Spinal cord (tissue), 10 donors: ENCODE results near the gene TIPIN. TPM values are rescaled to one million over a fixed set of nuclear protein-coding genes. Genes with fewer than 3 reads are reported as not detected.
A peak's percentile ranks its signal among the peaks of the same experiment; 100 is the strongest.
"Not testable (repeated sequence)": the region's sequence is repeated elsewhere in the genome, so short reads cannot be mapped to it uniquely, and the experiment has no call there.

ENCODE experiments used
- DNase-seq, 6 donors: peaks; one replicate each; pipeline versions ENCODE4 v3.0.0 to v3.0.0-alpha.2; 2013 to 2015; ENCODE audit warnings: low spot score in 6 of 6, low read depth in 4 of 6
- H3K27ac ChIP-seq: one replicate; pipeline ENCODE4 v1.5.1; 2013; ENCODE audit warnings: low read depth, low read length, control low read depth
- H3K27me3 ChIP-seq: one replicate; pipeline ENCODE4 v1.6.1; 2013; ENCODE audit warnings: low read length; ENCODE audit not compliant: control insufficient read depth, insufficient read depth
- H3K36me3 ChIP-seq: one replicate; pipeline ENCODE4 v1.6.1; 2013; ENCODE audit warnings: low read length; ENCODE audit not compliant: control insufficient read depth, insufficient read depth
- H3K4me1 ChIP-seq: one replicate; pipeline ENCODE4 v1.6.1; 2013; ENCODE audit warnings: low read length; ENCODE audit not compliant: control insufficient read depth, insufficient read depth
- H3K4me3 ChIP-seq: one replicate; pipeline ENCODE4 v1.5.1; 2013; ENCODE audit warnings: low read depth, low read length, control low read depth
- H3K9me3 ChIP-seq: one replicate; pipeline ENCODE4 v1.6.1; 2013; ENCODE audit warnings: low read length; ENCODE audit not compliant: control insufficient read depth, insufficient read depth
- WGBS: methylation state at CpG from one replicate; pipeline ENCODE4 v1.1.5; 2013; ENCODE audit warnings: missing lambda C conversion rate; ENCODE audit not compliant: insufficient coverage; 5-methylcytosine and 5-hydroxymethylcytosine counted together
- polyA plus RNA-seq, 2 donors: library from polyadenylated mRNA; unstranded; fragments of 120-200 nt; gene quantifications; one replicate each; pipeline ENCODE4 v1.2.1, GENCODE V29; 2013; ENCODE audit not compliant: insufficient read length in 2 of 2
- total RNA-seq, 2 donors: library from RNA; depleted of rRNA in 1 of 2; stranded (reverse); fragments of 120-200 nt in 1 of 2; fragments of >200 nt in 1 of 2; gene quantifications; one replicate each; pipeline versions ENCODE4 v1.2.3 to v1.2.4, GENCODE V29; 2013 to 2014
- donor health status: healthy.

The TIPIN gene
- total and polyA plus RNA-seq, 4 donors = 10.7 to 17.7 (median 12.8) TPM

DNA sequence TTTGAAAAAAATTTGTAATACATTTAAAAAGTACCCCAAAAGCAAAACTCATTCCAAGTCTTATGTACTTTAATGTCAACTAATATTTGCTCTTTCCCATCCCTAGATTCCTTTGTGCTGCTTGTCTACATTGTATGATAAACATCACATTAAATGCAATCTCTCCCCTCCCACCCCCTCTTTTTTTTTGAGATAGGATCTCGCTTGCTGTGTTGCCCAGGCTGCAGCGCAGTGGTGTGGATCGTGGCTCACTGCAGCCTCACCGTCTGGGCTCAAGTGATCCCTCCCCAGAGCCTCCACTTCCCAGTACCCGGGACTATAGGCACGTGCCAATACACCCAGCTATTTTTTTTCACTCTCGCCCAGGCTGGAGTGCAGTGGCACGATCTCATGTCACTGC is 42.8 kb upstream of the TIPIN start:
- Histone ChIP-seq H3K4me1 (no peaks in the 10 kb centered on the region), H3K27me3 (no peaks in the 10 kb centered on the region), H3K9me3 (no peaks in the 10 kb centered on the region), H3K27ac (no peak overlapping the region), H3K4me3 (no peak overlapping the region), H3K36me3 (peaks cover 9% of the 10 kb centered on the region)
- DNase-seq = no peak
- WGBS = 83% methylated on average over 8 of the region's 8 CpGs

DNA sequence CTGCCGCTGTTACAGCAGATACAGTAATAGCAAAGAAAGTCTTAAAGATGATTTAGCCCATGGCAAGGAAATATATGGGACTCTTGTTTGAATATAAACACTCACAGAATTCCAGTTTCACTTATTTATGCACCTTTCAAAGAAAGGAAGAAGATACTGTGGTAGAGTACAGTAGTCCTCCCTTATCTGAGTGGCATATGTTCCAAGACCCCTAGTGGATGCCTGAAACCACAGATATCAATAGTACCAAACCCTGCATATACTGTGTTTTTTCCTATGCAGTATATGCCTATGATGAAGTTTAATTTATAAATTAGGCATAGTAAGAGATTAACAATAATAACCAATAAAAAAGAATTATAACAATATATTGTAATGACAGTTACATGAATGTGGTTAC is 38.4 kb upstream of the TIPIN start:
- H3K36me3 ChIP-seq = peaks cover 9% of the 10 kb centered on the region
- WGBS = no CpG with 5 or more reads among the region's 1 CpG
- DNase-seq = no peak
- H3K9me3 ChIP-seq = no peaks in the 10 kb centered on the region
- no peak overlapping the region for H3K27ac ChIP-seq
- H3K4me3 ChIP-seq = no peak overlapping the region
- H3K4me1 ChIP-seq = no peaks in the 10 kb centered on the region
- H3K27me3 ChIP-seq = no peaks in the 10 kb centered on the region

DNA sequence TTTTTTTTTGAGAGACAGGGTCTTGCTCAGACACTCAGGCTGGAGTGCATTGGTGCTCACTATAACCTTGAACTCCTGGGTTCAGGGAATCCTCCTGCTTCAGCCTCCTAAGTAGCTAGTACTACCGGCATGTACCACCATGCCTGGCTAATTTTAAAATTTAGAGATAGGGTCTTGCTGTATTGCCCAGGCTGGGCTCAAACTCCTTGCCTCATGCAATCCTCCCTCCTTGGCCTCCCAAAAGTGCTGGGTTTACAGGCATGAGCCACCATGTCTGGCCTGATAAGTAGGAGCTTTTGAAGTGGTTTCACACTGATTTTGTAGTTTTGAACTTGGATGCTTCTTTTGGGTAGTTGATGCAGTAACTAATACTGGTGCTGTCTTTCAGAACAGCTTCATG is 38.0 kb upstream of the TIPIN start:
- no CpG with 5 or more reads among the region's 1 CpG for WGBS
- no peaks in the 10 kb centered on the region for H3K9me3 ChIP-seq
- H3K27ac ChIP-seq = no peak overlapping the region
- H3K4me3 ChIP-seq = no peak overlapping the region
- DNase-seq = no peak
- peaks cover 7% of the 10 kb centered on the region for H3K36me3 ChIP-seq
- no peaks in the 10 kb centered on the region for H3K4me1 ChIP-seq
- H3K27me3 ChIP-seq = no peaks in the 10 kb centered on the region

DNA sequence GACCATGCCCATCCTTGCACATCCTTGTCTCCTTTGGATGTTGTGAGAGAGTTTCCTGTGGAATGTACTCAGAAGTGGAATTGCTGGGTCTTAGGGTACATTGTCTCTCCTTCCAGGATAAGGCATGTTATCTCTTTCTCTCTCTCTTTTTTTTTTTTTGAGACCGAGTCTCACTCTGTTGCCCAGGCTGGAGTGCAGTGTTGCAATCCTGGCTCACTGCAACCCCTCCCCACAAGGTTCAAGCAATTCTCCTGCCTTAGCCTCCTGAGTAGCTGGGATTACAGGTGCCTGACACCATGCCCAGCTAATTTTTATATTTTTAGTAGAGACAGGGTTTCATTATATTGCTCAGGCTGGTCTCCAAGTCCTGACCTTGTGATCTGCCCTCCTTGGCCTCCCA is 36.6 kb upstream of the TIPIN start:
- DNase-seq, H3K4me1 ChIP-seq, H3K27ac ChIP-seq, H3K27me3 ChIP-seq, H3K36me3 ChIP-seq, H3K4me3 ChIP-seq, H3K9me3 ChIP-seq: not testable (repeated sequence)
- WGBS = no CpG with 5 or more reads among the region's 1 CpG

DNA sequence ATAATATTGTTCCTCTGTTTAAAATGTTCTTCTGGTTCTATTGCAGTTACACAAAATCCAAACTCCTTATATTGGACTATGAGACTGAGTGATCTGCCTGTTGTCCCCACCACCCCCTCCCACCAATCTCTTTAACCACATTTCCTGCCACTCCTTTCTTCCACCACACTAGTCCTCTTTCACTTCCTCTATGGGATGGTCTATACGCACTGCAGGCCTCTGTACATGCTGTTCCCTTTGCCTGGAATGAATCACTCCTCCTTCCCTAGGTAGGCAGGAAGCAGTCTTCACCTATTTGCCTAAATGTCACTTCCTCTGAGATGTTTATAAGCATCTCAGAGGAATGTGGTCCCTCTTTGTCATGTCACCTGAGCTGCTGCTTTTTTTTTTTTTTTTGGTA is 34.2 kb upstream of the TIPIN start:
- DNase-seq = no peak
- H3K27me3 ChIP-seq = no peaks in the 10 kb centered on the region
- H3K27ac ChIP-seq = no peak overlapping the region
- WGBS = 73% methylated on average over 1 of the region's 1 CpG
- H3K9me3 ChIP-seq = no peaks in the 10 kb centered on the region
- H3K4me1 ChIP-seq = peaks cover 19% of the 10 kb centered on the region
- H3K4me3 ChIP-seq = no peak overlapping the region
- H3K36me3 ChIP-seq = no peaks in the 10 kb centered on the region

DNA sequence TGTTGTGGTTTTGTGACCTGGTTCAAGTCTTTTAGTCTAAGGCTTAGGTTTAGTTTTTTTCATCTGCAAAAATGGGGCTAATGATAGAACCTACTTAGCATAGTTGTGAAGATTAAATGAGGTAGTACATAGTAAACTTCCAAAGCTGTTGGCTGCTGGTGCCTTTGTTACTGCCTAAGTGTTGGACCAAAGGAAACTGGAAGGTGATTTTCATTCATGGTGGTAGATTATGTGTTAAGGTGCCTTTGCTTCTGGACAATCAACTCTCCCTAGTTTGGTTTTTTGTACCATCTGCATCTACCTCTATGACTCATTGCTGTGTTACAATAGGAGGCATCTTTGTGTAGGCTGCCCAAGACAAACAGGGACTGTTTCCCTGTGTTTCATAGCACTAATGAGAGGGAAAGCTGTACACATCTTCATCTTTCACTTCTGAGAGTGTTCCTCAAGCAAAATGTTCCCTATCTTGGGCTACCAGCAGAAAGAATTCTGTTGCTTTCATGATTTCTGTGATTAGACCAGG is 33.4 kb upstream of the TIPIN start:
- Histone ChIP-seq H3K9me3 (no peaks in the 10 kb centered on the region), H3K27ac (no peak overlapping the region)

DNA sequence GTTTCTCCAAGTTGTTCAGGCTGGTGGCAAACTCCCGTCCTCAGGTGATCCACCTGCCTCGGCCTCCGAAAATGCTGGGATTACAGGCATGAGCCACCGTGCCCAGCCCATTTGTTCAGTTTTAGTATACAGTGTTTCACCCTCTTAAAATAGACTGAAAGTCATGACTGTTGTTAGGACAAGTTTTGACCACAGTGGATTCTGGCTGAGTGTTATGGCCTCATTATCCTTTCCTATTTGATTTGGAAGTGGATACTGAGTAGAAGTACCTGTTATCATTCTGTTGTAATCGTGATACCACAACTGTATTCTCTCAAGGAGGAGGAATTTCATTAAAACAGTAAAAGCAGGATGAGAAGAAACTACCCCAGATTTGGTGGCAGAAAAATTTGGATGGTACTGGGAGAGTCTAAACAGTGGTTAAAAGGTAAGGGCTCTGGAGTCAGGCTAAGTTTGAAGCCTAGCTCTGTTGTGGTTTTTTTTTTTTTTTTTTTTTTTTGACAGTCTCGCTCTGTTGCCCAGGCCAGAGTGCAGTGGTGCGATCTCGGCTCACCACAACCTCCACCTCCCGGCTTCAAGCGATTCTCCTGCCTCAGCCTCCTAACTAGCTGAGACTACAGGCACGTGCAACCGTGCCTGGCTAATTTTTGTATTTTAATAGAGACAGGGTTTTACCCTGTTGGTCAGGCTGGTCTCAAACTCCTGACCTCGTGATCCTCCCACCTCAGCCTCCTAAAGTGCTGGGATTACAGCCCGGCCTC is 32.8 kb upstream of the TIPIN start:
- no peaks in the 10 kb centered on the region for H3K27me3 ChIP-seq
- no peaks in the 10 kb centered on the region for H3K9me3 ChIP-seq
- no peak overlapping the region for H3K27ac ChIP-seq
- 100% methylated on average over 2 of the region's 14 CpGs for WGBS
- no peak for DNase-seq
- H3K4me1 ChIP-seq = peaks cover 20% of the 10 kb centered on the region
- H3K36me3 ChIP-seq = no peaks in the 10 kb centered on the region
- no peak overlapping the region for H3K4me3 ChIP-seq

More for the DNA sequence above, 33.4 kb upstream of the TIPIN start:
- Histone ChIP-seq H3K4me3 (no peak overlapping the region), H3K36me3 (no peaks in the 10 kb centered on the region), H3K4me1 (peaks cover 20% of the 10 kb centered on the region), H3K27me3 (no peaks in the 10 kb centered on the region)
- no peak for DNase-seq

DNA sequence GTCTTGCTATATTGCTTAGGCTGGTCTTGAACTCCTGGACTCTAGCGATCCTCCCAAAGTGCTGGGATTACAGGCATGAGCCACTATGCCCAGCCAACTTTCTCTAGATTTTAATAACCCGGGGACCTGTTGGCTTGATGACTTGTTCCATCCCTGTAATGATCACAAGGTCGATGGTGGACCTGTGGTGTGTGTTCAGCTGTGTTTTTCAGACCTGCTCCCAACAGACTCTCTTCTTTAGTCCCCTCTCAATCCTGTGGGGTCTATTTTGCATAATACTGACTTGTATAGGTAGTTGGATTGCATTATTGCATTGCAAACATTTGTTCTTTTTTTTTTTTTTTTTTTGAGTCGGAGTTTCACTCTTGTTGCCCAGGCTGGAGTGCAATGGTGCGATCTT is 32.1 kb upstream of the TIPIN start:
- 89% methylated on average over 3 of the region's 5 CpGs for WGBS
- Histone ChIP-seq H3K4me3 (no peak overlapping the region), H3K9me3 (no peaks in the 10 kb centered on the region), H3K36me3 (no peaks in the 10 kb centered on the region), H3K4me1 (peaks cover 20% of the 10 kb centered on the region), H3K27ac (no peak overlapping the region), H3K27me3 (no peaks in the 10 kb centered on the region)
- no peak for DNase-seq

DNA sequence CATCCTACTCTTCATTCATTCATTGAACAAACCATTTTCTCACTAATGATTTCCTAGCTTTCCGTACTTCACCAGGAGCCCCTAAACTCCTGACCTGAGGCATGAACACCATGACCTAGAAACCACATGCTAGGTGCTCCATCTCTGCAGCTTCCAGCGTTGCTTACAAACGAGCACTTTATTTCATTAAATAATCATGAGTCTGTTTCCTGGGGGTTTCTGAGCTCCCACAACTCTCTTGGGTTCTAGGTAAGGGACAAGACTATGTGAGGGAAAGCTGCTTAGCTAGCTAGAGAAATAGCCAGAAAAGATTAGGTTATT is 31.5 kb upstream of the TIPIN start:
- Histone ChIP-seq H3K9me3 (no peaks in the 10 kb centered on the region), H3K27ac (peak overlapping the region; percentile 89), H3K36me3 (no peaks in the 10 kb centered on the region), H3K4me1 (peaks cover 20% of the 10 kb centered on the region), H3K4me3 (peak overlapping the region; percentile 87), H3K27me3 (no peaks in the 10 kb centered on the region)
- 11% methylated on average over 1 of the region's 3 CpGs for WGBS
- DNase-seq = no peak
